ENCODE results near the gene BCL7A. TPM values are rescaled to one million over a fixed set of nuclear protein-coding genes. Genes with fewer than 3 reads are reported as not detected.
"Not testable (repeated sequence)": the region's sequence is repeated elsewhere in the genome, so short reads cannot be mapped to it uniquely, and the experiment has no call there.

BCL7A gene
- total RNA-seq (2014; rRNA removed; shearing (Covaris generic)), result 1.5 and 1.8 TPM in 2 replicates

- DNase-seq (ENCODE audit: low spot score), result peak; percentile 19
These were observed at the start of gene BCL7A for GRCh38 chr12:122021822-122022392. BCL7A (plus strand) TSS chr12:122021884; CDS start chr12:122022092, 208 bp downstream.

DNA sequence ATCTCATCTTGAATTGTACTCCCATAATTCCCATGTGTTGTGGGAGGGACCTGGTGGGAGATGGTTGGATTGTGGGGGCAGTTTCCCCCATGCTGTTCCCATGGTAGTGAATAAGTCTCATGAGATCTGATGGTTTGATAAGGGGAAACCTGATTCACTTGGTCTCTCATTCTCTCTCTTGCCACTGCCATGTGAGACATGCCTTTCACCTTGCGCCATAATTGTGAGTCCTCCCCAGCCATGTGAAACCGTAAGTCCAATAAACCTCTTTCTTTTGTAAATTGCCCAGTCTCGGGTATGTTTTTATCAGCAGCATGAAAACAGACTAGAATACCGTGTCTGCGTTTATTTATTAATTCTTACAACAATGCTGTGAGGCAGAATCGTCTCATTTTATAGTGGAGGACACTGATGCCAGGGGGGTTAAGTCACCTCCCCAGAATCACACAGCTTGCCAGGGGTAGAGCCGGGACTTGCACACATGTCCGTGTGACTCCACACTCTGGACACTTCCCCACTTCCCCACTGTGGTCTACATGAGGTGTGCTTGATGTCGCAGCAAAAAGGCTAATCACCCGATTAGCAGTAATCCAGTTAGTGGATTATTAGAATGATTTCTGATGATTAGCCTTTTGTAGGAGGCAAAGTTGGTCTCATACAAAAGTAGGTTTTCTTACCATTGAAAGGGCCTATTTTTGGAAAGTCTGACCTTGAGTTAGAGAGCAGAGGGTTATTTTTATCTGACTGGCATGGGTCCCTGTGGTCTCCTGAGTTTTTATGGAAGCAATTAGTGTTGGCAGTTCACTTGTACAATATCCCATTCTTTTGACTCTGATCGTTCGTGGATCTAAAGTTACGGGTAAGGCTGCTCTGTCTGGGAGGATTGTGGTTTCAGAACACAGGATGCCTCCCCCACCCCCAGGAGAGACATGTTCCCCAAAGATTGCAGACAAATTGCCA, 47.4 kb upstream of the BCL7A start:
- DNase-seq (ENCODE audit: low spot score), result no peak

- DNase-seq (ENCODE audit: low spot score), result no peak
These were observed 46.7 kb upstream of the BCL7A start for GRCh38 chr12:121975021-121975420.

- DNase-seq (ENCODE audit: low spot score), result no peak
These were observed 44.7 kb upstream of the BCL7A start for GRCh38 chr12:121976950-121977349.

- no peak for DNase-seq (ENCODE audit: low spot score)
These were observed 41.3 kb upstream of the BCL7A start for GRCh38 chr12:121980191-121980891.

DNA sequence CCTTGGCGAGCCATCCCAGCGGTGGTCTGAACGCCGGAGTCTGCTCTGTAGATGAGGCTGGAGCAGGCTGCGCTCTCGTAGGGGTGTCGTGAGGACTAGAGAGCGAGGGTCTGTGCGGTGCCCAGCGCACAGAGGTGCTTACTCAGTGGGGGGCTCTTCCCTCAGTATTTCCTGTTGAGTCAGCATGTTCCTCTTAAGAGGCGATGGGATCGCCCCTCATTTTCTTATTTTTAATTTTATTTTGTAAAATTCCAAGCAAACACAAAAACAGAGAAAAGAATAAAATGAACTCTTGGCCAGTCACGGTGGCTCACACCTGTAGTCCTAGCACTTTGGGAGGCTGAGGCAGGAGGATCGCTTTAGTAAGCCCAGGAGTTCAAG, 40.8 kb upstream of the BCL7A start:
- DNase-seq (ENCODE audit: low spot score), result no peak

DNA sequence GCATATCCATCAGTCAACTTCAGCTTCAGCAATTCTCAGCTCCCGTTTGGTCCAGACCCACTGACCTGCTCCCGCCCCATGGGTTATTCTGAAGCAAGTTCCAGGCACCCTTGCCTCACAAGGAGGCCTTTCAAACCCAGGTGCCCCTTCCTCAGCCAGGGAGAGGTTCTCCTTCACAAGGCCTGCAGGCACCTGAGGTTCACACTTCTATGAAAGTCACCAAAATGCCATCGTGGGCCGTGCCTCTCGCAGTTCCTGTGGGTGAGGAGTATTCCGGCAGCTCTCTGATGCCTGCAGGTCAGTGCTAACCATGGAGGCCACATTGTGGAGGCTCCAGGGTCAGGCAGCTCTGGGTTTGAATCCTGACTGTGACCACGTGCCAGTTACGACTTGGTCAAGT, 40.2 kb upstream of the BCL7A start:
- no peak for DNase-seq (ENCODE audit: low spot score)

- no peak for DNase-seq (ENCODE audit: low spot score)
These were observed 38.7 kb upstream of the BCL7A start for GRCh38 chr12:121982950-121983349.

GRCh38 chr12:121983536-121984210, 38.0 kb upstream of the BCL7A start:
- DNase-seq (ENCODE audit: low spot score), result no peak

DNA sequence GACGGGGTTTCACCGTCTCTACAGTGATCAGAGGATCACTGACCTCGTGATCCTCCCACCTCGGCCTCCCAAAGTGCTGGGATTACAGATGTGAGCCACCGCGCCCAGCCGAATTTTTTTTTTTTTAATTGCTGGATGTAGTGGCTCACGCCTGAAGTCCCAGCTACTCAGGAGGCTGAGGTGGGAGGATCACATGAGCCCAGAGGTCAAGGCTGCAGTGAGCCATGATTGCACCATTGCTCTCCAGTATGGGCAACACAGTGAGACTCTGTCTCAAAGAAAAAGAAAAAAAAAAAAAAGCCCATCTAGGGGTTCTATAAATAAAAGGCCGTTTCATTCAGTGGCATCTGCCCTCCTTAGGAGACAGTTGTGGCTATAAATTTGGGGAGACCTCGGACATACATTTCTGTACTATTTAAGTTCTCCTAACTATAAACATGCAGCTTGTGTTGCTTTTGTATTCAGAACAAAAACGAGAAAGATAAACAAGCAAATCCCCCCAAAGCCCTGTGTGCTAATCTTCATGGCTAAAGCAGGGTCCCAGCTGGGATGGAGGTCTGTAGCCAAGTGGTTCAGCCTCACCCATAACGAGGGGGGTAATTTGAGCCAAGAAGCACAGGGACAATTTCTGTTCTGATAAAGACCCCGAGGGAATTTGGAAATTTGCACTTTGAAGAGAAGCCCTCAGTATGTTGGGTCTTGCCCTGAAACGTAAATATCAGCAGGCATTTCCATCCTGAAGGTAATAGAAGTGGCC, 35.0 kb upstream of the BCL7A start:
- no peak for DNase-seq (ENCODE audit: low spot score)

GRCh38 chr12:121988519-121988918, 33.2 kb upstream of the BCL7A start:
- not testable (repeated sequence) for DNase-seq (ENCODE audit: low spot score)

GRCh38 chr12:121989276-121990113, 32.2 kb upstream of the BCL7A start:
- no peak for DNase-seq (ENCODE audit: low spot score)

- DNase-seq (ENCODE audit: low spot score), result no peak
These were observed 31.5 kb upstream of the BCL7A start for GRCh38 chr12:121990114-121990647.

GRCh38 chr12:121990692-121991603, 30.7 kb upstream of the BCL7A start:
- DNase-seq (ENCODE audit: low spot score), result no peak

DNA sequence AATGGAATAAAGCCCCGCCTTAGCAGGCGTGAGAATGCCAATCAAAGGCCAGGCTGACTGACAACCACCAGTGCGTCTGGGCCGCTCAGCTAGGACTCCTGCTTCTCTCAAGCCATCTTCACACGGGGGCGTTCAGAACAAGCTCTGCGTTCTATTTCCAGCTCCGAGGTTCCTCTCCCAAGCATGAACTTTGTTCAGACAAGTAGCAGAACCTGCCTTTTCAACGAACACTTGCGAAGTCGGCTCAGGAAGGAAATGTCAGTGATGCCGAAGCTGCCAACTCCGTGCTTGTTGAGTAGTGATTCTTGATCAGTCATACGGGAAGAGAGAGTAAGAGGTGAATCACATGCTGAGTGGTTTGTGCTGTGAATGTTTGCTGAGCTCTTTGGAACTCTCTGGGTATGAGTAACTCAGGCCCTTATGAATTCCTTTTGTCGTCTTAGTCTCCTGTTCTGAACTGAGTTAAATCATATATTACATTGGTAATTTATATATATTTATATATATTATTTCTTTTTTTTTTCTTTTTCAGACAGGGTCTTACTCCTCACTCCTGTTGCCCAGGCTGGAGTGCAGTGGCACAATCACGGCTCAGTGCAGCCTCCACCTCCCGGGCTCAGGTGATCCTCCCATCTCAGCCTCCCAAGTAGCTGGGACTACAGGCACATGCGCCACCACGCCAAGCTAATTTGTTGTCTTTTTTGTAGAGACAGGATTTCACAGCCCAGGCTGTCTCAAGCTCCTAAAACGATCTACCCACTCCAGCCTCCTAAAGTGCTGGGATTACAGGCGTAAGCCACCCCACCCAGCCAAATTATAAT, 29.4 kb upstream of the BCL7A start:
- DNase-seq (ENCODE audit: low spot score), result peak; percentile 30

- no peak for DNase-seq (ENCODE audit: low spot score)
These were observed 25.4 kb upstream of the BCL7A start for GRCh38 chr12:121996050-121996944.
